ENCODE results near the gene NOP10.

GRCh38 chr15:34358948-34359347, 16.0 kb upstream of the NOP10 start:
- TF ChIP-seq, protein P1, sequence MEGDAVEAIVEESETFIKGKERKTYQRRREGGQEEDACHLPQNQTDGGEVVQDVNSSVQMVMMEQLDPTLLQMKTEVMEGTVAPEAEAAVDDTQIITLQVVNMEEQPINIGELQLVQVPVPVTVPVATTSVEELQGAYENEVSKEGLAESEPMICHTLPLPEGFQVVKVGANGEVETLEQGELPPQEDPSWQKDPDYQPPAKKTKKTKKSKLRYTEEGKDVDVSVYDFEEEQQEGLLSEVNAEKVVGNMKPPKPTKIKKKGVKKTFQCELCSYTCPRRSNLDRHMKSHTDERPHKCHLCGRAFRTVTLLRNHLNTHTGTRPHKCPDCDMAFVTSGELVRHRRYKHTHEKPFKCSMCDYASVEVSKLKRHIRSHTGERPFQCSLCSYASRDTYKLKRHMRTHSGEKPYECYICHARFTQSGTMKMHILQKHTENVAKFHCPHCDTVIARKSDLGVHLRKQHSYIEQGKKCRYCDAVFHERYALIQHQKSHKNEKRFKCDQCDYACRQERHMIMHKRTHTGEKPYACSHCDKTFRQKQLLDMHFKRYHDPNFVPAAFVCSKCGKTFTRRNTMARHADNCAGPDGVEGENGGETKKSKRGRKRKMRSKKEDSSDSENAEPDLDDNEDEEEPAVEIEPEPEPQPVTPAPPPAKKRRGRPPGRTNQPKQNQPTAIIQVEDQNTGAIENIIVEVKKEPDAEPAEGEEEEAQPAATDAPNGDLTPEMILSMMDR (IDR thresholded peaks at IDR 0.05), result no peak
- no peak for TF ChIP-seq POLR2A (IDR thresholded peaks at IDR 0.05)

Measured in testis (tissue), 2 donors.